H1 (cell line): ENCODE data around the gene CLEC16A.

ENCODE experiments used
- ASH2L ChIP-seq: fragments of 200-600, 300-600 bp; sonication (generic); IDR thresholded peaks from one replicate; pipeline ENCODE4 v1.7.1; 2017; ENCODE audit warnings: low read length
- CTCF ChIP-seq, 3 experiments: IDR thresholded peaks; 1 replicate in 2 of 3; 2 replicates in 1 of 3; pipeline versions ENCODE4 v1.5.1 to v1.6.1; 2011; ENCODE audit warnings: low read length in 3 of 3, mild to moderate bottlenecking in 3 of 3, inconsistent platforms in 2 of 3, low read depth in 1 of 3, moderate library complexity in 1 of 3; ENCODE audit not compliant: insufficient read depth in 1 of 3; ENCODE audit errors: control extremely low read depth in 1 of 3
- EP300 ChIP-seq, 2 experiments: IDR thresholded peaks; 1 replicate in 1 of 2; 2 replicates in 1 of 2; pipeline ENCODE4 v1.6.1; 2011 to 2012; ENCODE audit warnings: low read depth in 2 of 2, low read length in 2 of 2, mild to moderate bottlenecking in 2 of 2, borderline replicate concordance in 1 of 2, inconsistent platforms in 1 of 2, moderate library complexity in 1 of 2
- FOSL1 ChIP-seq: IDR thresholded peaks from 2 replicates; pipeline ENCODE4 v1.6.1; 2011; ENCODE audit warnings: mild to moderate bottlenecking, low read depth, low read length, moderate library complexity; ENCODE audit not compliant: insufficient read depth
- GABPA ChIP-seq: IDR thresholded peaks from 2 replicates; pipeline ENCODE4 v1.6.1; 2011; ENCODE audit warnings: mild to moderate bottlenecking, low read length, moderate library complexity, borderline replicate concordance; ENCODE audit not compliant: insufficient read depth
- HDAC2 ChIP-seq, 2 experiments: fragments of 300-600 bp in 1 of 2; sonication (generic) in 1 of 2; IDR thresholded peaks; 2 replicates each; pipeline ENCODE4 v1.6.1; 2011 to 2012; ENCODE audit warnings: low read depth in 2 of 2, low read length in 2 of 2, mild to moderate bottlenecking in 2 of 2, moderate library complexity in 2 of 2, borderline replicate concordance in 1 of 2, inconsistent platforms in 1 of 2
- MAFK ChIP-seq: IDR thresholded peaks from 2 replicates; pipeline ENCODE4 v1.6.1; 2012; ENCODE audit warnings: low read depth, mild to moderate bottlenecking, improper control_type of control experiment, low read length
- MAX ChIP-seq: IDR thresholded peaks from 2 replicates; pipeline ENCODE4 v1.6.1; 2012; ENCODE audit warnings: inconsistent platforms
- POLR2A ChIP-seq, 2 experiments: IDR thresholded peaks; 1 replicate in 1 of 2; 2 replicates in 1 of 2; pipeline ENCODE4 v1.6.1; 2011; ENCODE audit warnings: low read depth in 2 of 2, low read length in 2 of 2, mild to moderate bottlenecking in 2 of 2; ENCODE audit errors: control extremely low read depth in 1 of 2
- POLR2AphosphoS5 ChIP-seq: IDR thresholded peaks from 2 replicates; pipeline ENCODE4 v1.6.1; 2011; ENCODE audit warnings: low read depth, low read length
- TEAD4 ChIP-seq: IDR thresholded peaks from 2 replicates; pipeline ENCODE4 v1.6.1; 2012; ENCODE audit warnings: low read depth, low read length, inconsistent platforms, mixed read lengths
- USF2 ChIP-seq: IDR thresholded peaks from 2 replicates; pipeline ENCODE4 v1.6.1; 2011; ENCODE audit warnings: low read length, improper control_type of control experiment

- TF ChIP-seq CTCF (IDR thresholded peaks at IDR 0.05; ENCODE audit: control extremely low read depth in 1 of 3, insufficient read depth in 1 of 3, low read depth in 1 of 3, low read length in 3 of 3) (no peak), MAX (no peak), USF2 (no peak), TEAD4 (no peak), FOSL1 (no peak), EP300 (IDR thresholded peaks at IDR 0.05; ENCODE audit: borderline replicate concordance in 1 of 2, low read depth in 2 of 2, low read length in 2 of 2) (no peak), HDAC2 (IDR thresholded peaks at IDR 0.05; ENCODE audit: borderline replicate concordance in 1 of 2, low read depth in 2 of 2, low read length in 2 of 2) (no peak), MAFK (no peak), POLR2AphosphoS5 (no peak), POLR2A (IDR thresholded peaks at IDR 0.05; ENCODE audit: control extremely low read depth in 1 of 2, low read depth in 2 of 2, low read length in 2 of 2) (no peak), GABPA (no peak), ASH2L (no peak)
These were observed 28.6 kb downstream of the CLEC16A start for GRCh38 chr16:10972819-10973464.
